Psoas muscle (tissue), 8 donors: ENCODE data around the gene FMN2. TPM values are rescaled to one million over a fixed set of nuclear protein-coding genes. Genes with fewer than 3 reads are reported as not detected.

Experiments
- ATAC-seq, 4 donors: fragments of 200-7000 bp; cut with Tn5 transposase; one replicate each; pipeline ENCODE4 v1.9.1; 2020; ENCODE audit warnings: moderate library complexity in 3 of 4, mild to moderate bottlenecking in 2 of 4
- DNase-seq, 2 donors: peaks; one replicate each; pipeline ENCODE4 v3.0.0-alpha.2; 2020
- H3K27ac ChIP-seq: fragments of 200-600 bp; one replicate; pipeline ENCODE4 v1.8.0; 2022
- H3K27me3 ChIP-seq, 3 donors: fragments of 200-600 bp in 1 of 3; one replicate each; pipeline versions ENCODE4 v1.6.1 to v1.8.0; 2013 to 2022; ENCODE audit warnings: low read length in 2 of 3, mild to moderate bottlenecking in 2 of 3, moderate library complexity in 1 of 3; ENCODE audit not compliant: insufficient read depth in 3 of 3
- H3K36me3 ChIP-seq, 2 donors: fragments of 200-600 bp in 1 of 2; one replicate each; pipeline versions ENCODE4 v1.6.1 to v1.8.0; 2013 to 2022; ENCODE audit warnings: low read depth in 1 of 2, mild to moderate bottlenecking in 1 of 2, moderate library complexity in 1 of 2; ENCODE audit not compliant: insufficient read depth in 1 of 2
- H3K4me1 ChIP-seq: fragments of 200-600 bp; one replicate; pipeline ENCODE4 v1.8.0; 2022
- H3K4me3 ChIP-seq: fragments of 200-600 bp; one replicate; pipeline ENCODE4 v1.8.0; 2022; ENCODE audit warnings: mild to moderate bottlenecking
- H3K9me3 ChIP-seq: fragments of 200-600 bp; one replicate; pipeline ENCODE4 v1.8.0; 2022
- CTCF ChIP-seq: fragments of 200-600 bp; IDR thresholded peaks from one replicate; pipeline ENCODE4 v1.8.0; 2022; ENCODE audit warnings: antibody characterized with exemption
- WGBS, 3 donors: extraction: QIAGEN DNeasy Blood & Tissue Kit; methylation state at CpG; one replicate each; pipeline versions ENCODE4 v1.1.6 to v1.1.7; 2013; 5-methylcytosine and 5-hydroxymethylcytosine counted together
- intact Hi-C, 2 donors: fragments of 100-400 bp; cut with DNase I; formaldehyde crosslinking; loops; one replicate each; pipeline versions ENCODE4 v1.11.0 to v1.14.2; 2022
- polyA plus RNA-seq, 3 donors: library from polyadenylated mRNA; stranded (reverse); fragments of 200-250 nt; gene quantifications; one replicate each; pipeline ENCODE4 v1.2.3, GENCODE V29; 2013
- total RNA-seq, 4 donors: library from RNA; stranded (reverse); fragmentation: NEBNext Ultra II Directional in 2 of 4; extraction: Animal tissue kit (Norgen Biotek cat#: 25700) in 2 of 4; gene quantifications; one replicate each; pipeline versions ENCODE4 v1.2.1 to v1.2.4, GENCODE V29; 2021 to 2023
- donor health status: healthy with polysubstance abuse.
- donor health status: DM: no; HTN: no; CAD: no; lungs with moderate emphysema.
- donor health status: Bipolar disorder and iron deficiency.
- donor health status: healthy.
- donor health status: DM: yes; HTN: yes; CAD: no.
- donor health status: DM: no; HTN: no; CAD: no.
- donor health status: DM: no; HTN: no; CAD: no.
- donor health status: DM: yes; HTN: yes; CAD: no.

Gene FMN2
- total and polyA plus RNA-seq, 7 donors = 0.15 to 1.1 (median 0.52) TPM; not detected in 2

DNA sequence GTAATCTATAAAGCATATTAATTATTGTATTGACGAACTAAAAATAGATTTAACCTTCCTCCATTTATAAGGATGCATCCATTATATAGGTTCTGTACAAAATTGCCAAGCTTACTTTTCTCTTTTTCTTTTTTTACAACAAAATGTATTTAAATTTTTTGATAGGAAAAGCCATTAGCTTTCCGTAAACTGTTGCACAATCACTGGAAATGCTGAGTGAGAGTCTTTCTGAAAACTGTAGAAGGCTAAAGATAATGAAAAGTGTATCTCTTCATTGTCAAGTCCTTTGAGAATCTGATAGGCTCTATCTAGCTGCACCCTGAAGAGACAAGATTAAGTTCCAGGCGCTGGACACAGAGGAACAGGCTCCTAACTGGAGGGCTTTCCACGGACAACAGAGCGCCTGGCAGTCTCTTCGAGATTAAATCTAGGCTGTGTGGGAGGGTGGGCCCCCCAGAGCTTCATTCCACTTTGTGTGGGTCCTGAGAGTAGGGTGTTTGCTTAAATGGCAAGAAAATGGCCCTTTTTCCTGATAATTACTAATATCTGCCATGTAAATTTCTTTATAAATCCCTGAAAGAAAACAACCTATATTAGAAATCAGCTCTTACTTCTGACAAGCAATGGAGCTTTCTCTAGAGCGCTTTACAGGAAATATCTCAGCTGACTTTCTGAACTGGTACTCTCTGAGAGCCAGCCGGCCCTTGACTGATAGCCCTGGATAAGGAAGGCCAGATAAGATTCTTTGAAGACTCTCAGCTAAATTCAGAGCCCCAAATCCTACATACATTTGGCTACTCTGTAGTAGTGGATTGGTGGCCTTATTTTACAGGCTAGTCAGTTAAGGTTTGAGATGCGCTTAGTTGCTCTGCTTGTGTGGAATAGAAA, 108.3 kb downstream of the FMN2 start:
- WGBS, 3 donors = 68 to 75% (median 73%) methylated on average over 9 of the region's 9 CpGs
- H3K27ac ChIP-seq = no peak overlapping the region
- DNase-seq (no peak), ATAC-seq (no peak)
- H3K36me3 ChIP-seq = no peaks in the 10 kb centered on the region
- no peaks in the 10 kb centered on the region for H3K4me1 ChIP-seq
- TF ChIP-seq CTCF = no peak
- intact Hi-C loops = no loop called here
- peaks cover 6% of the 10 kb centered on the region for H3K9me3 ChIP-seq
- H3K27me3 ChIP-seq = no peaks in the 10 kb centered on the region
- H3K4me3 ChIP-seq = no peak overlapping the region

GRCh38 chr1:240201931-240202330, 110.2 kb downstream of the FMN2 start:
- Histone ChIP-seq H3K4me1 (no peaks in the 10 kb centered on the region), H3K27me3 (no peaks in the 10 kb centered on the region), H3K9me3 (peaks cover 6% of the 10 kb centered on the region), H3K4me3 (no peak overlapping the region), H3K36me3 (no peaks in the 10 kb centered on the region), H3K27ac (no peak overlapping the region)
- 84 to 88% (median 85%) methylated on average over 4 of the region's 4 CpGs for WGBS, 3 donors
- intact Hi-C loops = no loop called here
- no peak for DNase-seq
- ATAC-seq = no peak
- no peak for TF ChIP-seq CTCF

GRCh38 chr1:240207073-240207709, 115.5 kb downstream of the FMN2 start:
- no peak overlapping the region for H3K4me3 ChIP-seq
- intact Hi-C loops = no loop called here

GRCh38 chr1:240210026-240210425, 118.3 kb downstream of the FMN2 start:
- 55 to 65% (median 62%) methylated on average over 4 of the region's 4 CpGs for WGBS, 3 donors
- Histone ChIP-seq H3K27ac (no peak overlapping the region), H3K4me1 (no peaks in the 10 kb centered on the region), H3K36me3 (no peaks in the 10 kb centered on the region), H3K4me3 (no peak overlapping the region), H3K9me3 (no peaks in the 10 kb centered on the region), H3K27me3 (no peaks in the 10 kb centered on the region)
- ATAC-seq = no peak
- intact Hi-C loops = no loop called here
- TF ChIP-seq CTCF = no peak
- no peak for DNase-seq

More at GRCh38 chr1:240207073-240207709, 115.5 kb downstream of the FMN2 start:
- DNase-seq = no peak
- Histone ChIP-seq H3K36me3 (no peaks in the 10 kb centered on the region), H3K4me1 (no peaks in the 10 kb centered on the region), H3K9me3 (peaks cover under 1% of the 10 kb centered on the region), H3K27me3 (no peaks in the 10 kb centered on the region), H3K27ac (no peak overlapping the region)
- 90 to 95% (median 94%) methylated on average over 15 to 18 of the region's 18 CpGs for WGBS, 3 donors
- ATAC-seq = no peak
- TF ChIP-seq CTCF = no peak
